ENCODE results near the gene PRPF38B. TPM values are rescaled to one million over a fixed set of nuclear protein-coding genes. Genes with fewer than 3 reads are reported as not detected.
"Not testable (repeated sequence)": the region's sequence is repeated elsewhere in the genome, so short reads cannot be mapped to it uniquely, and the experiment has no call there.

Gene PRPF38B, protein sequence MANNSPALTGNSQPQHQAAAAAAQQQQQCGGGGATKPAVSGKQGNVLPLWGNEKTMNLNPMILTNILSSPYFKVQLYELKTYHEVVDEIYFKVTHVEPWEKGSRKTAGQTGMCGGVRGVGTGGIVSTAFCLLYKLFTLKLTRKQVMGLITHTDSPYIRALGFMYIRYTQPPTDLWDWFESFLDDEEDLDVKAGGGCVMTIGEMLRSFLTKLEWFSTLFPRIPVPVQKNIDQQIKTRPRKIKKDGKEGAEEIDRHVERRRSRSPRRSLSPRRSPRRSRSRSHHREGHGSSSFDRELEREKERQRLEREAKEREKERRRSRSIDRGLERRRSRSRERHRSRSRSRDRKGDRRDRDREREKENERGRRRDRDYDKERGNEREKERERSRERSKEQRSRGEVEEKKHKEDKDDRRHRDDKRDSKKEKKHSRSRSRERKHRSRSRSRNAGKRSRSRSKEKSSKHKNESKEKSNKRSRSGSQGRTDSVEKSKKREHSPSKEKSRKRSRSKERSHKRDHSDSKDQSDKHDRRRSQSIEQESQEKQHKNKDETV
- total RNA-seq = 16.9 TPM
- long read RNA-seq, transcript PRPF38B-203 (6 exons, 3,693 nt) = major isoform, 7 of 11 reads
- long read RNA-seq, partial matches to known transcripts = 1 of 11 reads
- long read RNA-seq, other reads (novel, unspliced or antisense) = 2 of 11 reads

GRCh38 chr1:108691942-108692723 is at the start of gene PRPF38B:
Gene PRPF38B, plus strand, starts transcription at chr1:108692310. Its CDS starts 282 bp downstream, at chr1:108692592.
- intact Hi-C loops (cut with DNase I) = loop anchor here (1.0 kb wide), 1 partner anchor 54 kb away; the partner anchor contains the start of gene STXBP3
- ATAC-seq = peak; percentile 98
- DNase-seq (ENCODE audit: missing footprints) = peak; percentile 98

DNA sequence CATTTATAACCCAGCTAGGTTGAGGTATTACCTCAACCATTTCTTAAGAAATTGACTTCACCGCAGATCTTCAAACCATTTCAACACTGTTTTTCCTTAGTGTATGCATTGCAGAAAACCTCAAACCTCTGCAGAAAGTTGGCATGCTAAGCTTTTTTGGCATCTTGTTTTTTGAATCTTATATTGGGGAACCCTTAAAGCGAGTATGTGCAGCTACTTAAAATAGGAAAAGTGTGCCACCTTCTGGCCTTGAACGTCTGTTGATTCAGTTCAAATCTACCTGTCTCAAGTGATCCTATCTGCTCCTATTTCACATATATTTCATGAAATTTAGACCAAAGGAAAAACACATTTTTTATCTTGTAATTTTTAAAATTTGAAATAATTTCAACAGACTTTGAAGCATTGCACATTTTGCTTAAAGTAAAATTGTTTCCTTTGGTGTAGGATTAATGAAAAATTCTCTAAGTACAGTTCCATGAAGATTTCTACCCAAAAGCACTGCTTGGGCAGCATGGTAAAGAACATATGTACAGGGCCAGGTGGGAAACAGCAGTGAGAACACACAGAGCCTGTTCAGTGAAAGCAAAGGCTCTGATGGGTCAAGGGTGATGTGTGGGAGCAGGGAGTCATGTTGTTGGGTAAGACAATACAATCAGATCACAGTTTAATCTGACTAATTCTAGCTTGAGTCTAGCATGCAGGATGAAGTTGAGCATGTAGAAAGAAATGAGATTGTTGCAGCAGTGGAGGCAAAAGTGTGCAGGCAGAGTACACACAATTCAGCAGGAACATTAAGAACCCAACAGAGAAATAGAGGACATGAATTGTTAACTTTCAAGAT is 48.4 kb upstream of the PRPF38B start:
- intact Hi-C loops (cut with DNase I) = loop anchor here (1.0 kb wide), 2 partner anchors 83 to 131 kb away; partner anchors contain the start of gene EEIG2
- peak; percentile 63 for ATAC-seq
- DNase-seq (ENCODE audit: missing footprints) = no peak

DNA sequence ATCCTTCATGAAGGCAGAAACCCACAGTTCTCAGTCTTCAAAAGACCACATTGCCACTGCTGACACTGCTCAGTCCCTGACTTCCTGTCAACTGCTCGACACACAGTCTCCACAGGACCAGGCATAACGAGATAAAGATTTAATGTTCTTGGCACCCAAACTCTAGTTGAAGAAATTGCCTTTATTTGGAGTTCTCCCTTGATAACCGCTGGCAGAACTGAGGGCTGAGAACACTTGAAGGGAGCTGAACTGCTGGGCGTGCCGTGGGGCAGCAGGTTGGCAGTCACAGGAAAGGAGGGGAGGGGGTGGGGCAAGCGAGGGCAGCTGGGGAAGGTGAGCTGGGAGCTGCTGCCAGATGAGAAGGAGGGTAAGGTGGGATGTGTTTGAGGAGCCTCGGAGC is 47.1 kb upstream of the PRPF38B start:
- DNase-seq (ENCODE audit: missing footprints) = no peak
- no peak for ATAC-seq
- intact Hi-C loops (cut with DNase I) = no loop called here

GRCh38 chr1:108645564-108646184 is 46.4 kb upstream of the PRPF38B start:
- no peak for ATAC-seq
- intact Hi-C loops (cut with DNase I) = no loop called here
- no peak for DNase-seq (ENCODE audit: missing footprints)

- peak; percentile 22 for ATAC-seq
- intact Hi-C loops (cut with DNase I) = no loop called here
- no peak for DNase-seq (ENCODE audit: missing footprints)
Measured at GRCh38 chr1:108646265-108646647, 45.9 kb upstream of the PRPF38B start.

- DNase-seq (ENCODE audit: missing footprints) (peak; percentile 94), ATAC-seq (peak; percentile 79)
- intact Hi-C loops (cut with DNase I) = no loop called here
Measured at GRCh38 chr1:108646648-108647269, 45.4 kb upstream of the PRPF38B start.

GRCh38 chr1:108653431-108654105 is 38.5 kb upstream of the PRPF38B start:
- intact Hi-C loops (cut with DNase I) = no loop called here
- DNase-seq (ENCODE audit: missing footprints) (no peak), ATAC-seq (no peak)

GRCh38 chr1:108657356-108658080 is 34.6 kb upstream of the PRPF38B start:
- DNase-seq (ENCODE audit: missing footprints) (no peak), ATAC-seq (no peak)

GRCh38 chr1:108661030-108661609 is 31.0 kb upstream of the PRPF38B start, which contains the start of gene HENMT1:
Gene HENMT1, minus strand, starts transcription at chr1:108661093. Its CDS starts 1,209 bp downstream, at chr1:108659884.
- intact Hi-C loops (cut with DNase I) = no loop called here
- DNase-seq (ENCODE audit: missing footprints) (peak; percentile 87), ATAC-seq (peak; percentile 87)

More at GRCh38 chr1:108657356-108658080, 34.6 kb upstream of the PRPF38B start:
- intact Hi-C loops (cut with DNase I) = no loop called here

DNA sequence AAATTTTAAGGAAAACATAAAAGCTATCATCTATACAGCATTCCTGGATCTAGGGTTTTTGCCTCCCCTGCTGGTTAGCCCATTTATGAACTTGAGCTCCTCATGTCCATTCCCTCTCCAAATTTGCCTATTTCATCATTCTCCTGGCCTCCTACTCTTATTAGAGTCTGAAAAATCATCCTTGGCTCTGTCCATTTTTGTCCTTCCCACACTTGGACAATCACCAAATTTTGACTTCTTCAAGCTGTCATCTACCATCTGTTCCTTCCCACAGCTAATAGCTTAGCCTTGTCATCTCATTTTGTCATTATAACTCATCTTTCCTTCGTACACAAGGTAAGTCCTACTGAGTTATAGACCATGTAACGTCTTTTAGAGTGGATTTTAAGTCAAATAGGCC is 29.0 kb upstream of the PRPF38B start:
- intact Hi-C loops (cut with DNase I) = no loop called here
- ATAC-seq = peak; percentile 49
- DNase-seq (ENCODE audit: missing footprints) = no peak

DNA sequence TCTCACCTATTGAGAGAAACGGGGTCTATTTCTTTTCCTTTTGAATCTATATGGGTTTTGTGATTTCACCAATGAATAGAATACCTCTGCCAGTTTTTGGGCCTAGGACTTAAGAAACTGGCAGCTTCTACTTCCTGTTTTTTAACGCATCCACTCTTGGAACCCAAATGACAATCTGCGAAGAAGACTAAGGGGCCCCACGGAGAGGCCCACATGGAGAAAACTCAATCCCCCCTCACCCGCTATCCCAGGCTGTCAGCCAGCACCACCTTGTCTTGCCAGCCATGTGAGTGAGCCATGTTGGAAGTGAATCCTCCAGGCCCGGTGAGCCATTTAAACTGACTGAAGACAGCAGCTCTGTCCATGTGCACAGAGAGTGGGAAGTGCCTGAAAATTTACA is 27.6 kb upstream of the PRPF38B start:
- DNase-seq (ENCODE audit: missing footprints) = no peak
- ATAC-seq = no peak
- intact Hi-C loops (cut with DNase I) = no loop called here

- ATAC-seq (no peak), DNase-seq (ENCODE audit: missing footprints) (no peak)
- intact Hi-C loops (cut with DNase I) = no loop called here
Measured at GRCh38 chr1:108665067-108665466, 27.0 kb upstream of the PRPF38B start.

DNA sequence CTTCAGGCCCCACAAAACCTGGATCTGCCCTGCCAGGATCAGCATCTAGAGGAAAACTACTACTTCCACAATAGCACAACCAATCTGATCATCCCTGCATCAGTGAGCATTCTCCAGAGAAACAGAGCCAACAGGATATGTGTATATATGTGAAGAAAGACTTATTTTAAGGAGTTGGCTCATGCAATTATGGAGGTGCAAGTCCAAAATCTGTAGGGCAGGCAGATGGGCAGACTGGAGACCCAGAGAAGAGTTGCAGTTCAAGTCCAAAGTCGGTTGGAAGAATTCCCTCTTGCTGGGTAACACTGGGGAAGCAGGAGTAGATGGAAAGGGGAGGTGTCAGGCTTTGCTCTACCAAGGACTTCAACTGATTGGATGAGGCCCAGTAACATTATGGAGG is 26.3 kb upstream of the PRPF38B start:
- intact Hi-C loops (cut with DNase I) = no loop called here
- no peak for DNase-seq (ENCODE audit: missing footprints)
- ATAC-seq = no peak

GRCh38 chr1:108667422-108667821 is 24.7 kb upstream of the PRPF38B start:
- ATAC-seq; DNase-seq (ENCODE audit: missing footprints); intact Hi-C loops (cut with DNase I): not testable (repeated sequence)

GRCh38 chr1:108668777-108669176 is 23.3 kb upstream of the PRPF38B start:
- intact Hi-C loops (cut with DNase I) = no loop called here
- DNase-seq (ENCODE audit: missing footprints) = no peak
- no peak for ATAC-seq

GRCh38 chr1:108669679-108670078 is 22.4 kb upstream of the PRPF38B start:
- DNase-seq (ENCODE audit: missing footprints) (no peak), ATAC-seq (no peak)
- intact Hi-C loops (cut with DNase I) = no loop called here

Measured in Right ventricle myocardium inferior (tissue), 1 donor.